PC-9 (cell line): ENCODE measurements around the gene LCN10. TPM values are rescaled to one million over a fixed set of nuclear protein-coding genes. Genes with fewer than 3 reads are reported as not detected.

ENCODE experiments used
- BruUV-seq: library from RNA; stranded (reverse); fragments of 400-500 nt; replicated peaks from 2 replicates; lab custom pipeline; 2021; lab: Mats Ljungman, UMichigan
- CTCF ChIA-PET: fragments of 300-600 bp; sonication (Branson Sonifier 250); formaldehyde crosslinking; loops from one replicate; lab custom pipeline; 2022; ENCODE audit warnings: antibody characterized with exemption; lab: Charles Lee
- POLR2A ChIA-PET: fragments of 300-600 bp; sonication (Branson Sonifier 250); formaldehyde crosslinking; loops from one replicate; lab custom pipeline; 2022; ENCODE audit warnings: antibody characterized with exemption; ENCODE audit not compliant: unreplicated experiment; lab: Charles Lee
- DNase-seq, 2 experiments: peaks; one replicate each; pipeline versions ENCODE4 v3.0.0 to v3.0.0-alpha.2; 2015 to 2022; ENCODE audit warnings: mixed read lengths in 1 of 2
- H2AFZ ChIP-seq: fragments of 200-600 bp; sonication (generic); 2 replicates; pipeline ENCODE4 v1.8.1; 2017; ENCODE audit warnings: antibody characterized with exemption
- H3F3A ChIP-seq: fragments of 200-600 bp; sonication (generic); 2 replicates; pipeline ENCODE4 v1.8.1; 2017; ENCODE audit warnings: antibody characterized with exemption, mild to moderate bottlenecking, low read depth; ENCODE audit not compliant: insufficient read depth
- H3K27ac ChIP-seq: fragments of 200-600 bp; sonication (generic); 2 replicates; pipeline ENCODE4 v1.6.1; 2016; ENCODE audit warnings: mixed run types
- H3K27me3 ChIP-seq: fragments of 200-600 bp; sonication (generic); 2 replicates; pipeline ENCODE4 v1.6.1; 2016; ENCODE audit warnings: low read depth, mixed run types; ENCODE audit not compliant: insufficient read depth
- H3K36me3 ChIP-seq: fragments of 200-600 bp; sonication (generic); 2 replicates; pipeline ENCODE4 v1.6.1; 2016; ENCODE audit warnings: low read depth, mixed run types
- H3K4me1 ChIP-seq: fragments of 200-600 bp; sonication (generic); replicated peaks from 2 replicates; pipeline ENCODE4 v1.6.1; 2016; ENCODE audit warnings: mixed run types; ENCODE audit not compliant: insufficient read depth
- H3K4me2 ChIP-seq: fragments of 200-600 bp; sonication (generic); 2 replicates; pipeline ENCODE4 v1.6.1; 2017; ENCODE audit warnings: mixed run types
- H3K4me3 ChIP-seq: fragments of 200-600 bp; sonication (generic); 2 replicates; pipeline ENCODE4 v1.6.1; 2016; ENCODE audit warnings: mixed run types
- H3K79me2 ChIP-seq: fragments of 200-600 bp; sonication (generic); 2 replicates; pipeline ENCODE4 v1.6.1; 2017; ENCODE audit warnings: low read depth, mixed run types
- H3K9me2 ChIP-seq: fragments of 200-600 bp; sonication (generic); 2 replicates; pipeline ENCODE4 v1.8.1; 2017; ENCODE audit warnings: mild to moderate bottlenecking; ENCODE audit not compliant: insufficient read depth
- H3K9me3 ChIP-seq: fragments of 200-600 bp; sonication (generic); 2 replicates; pipeline ENCODE4 v1.8.1; 2016; ENCODE audit warnings: low read depth; ENCODE audit not compliant: insufficient read depth
- H4K20me1 ChIP-seq: fragments of 200-600 bp; sonication (generic); 2 replicates; pipeline ENCODE4 v1.8.1; 2017; ENCODE audit not compliant: insufficient read depth
- CTCF ChIP-seq: fragments of 200-600 bp; sonication (generic); conservative IDR thresholded peaks from 2 replicates; pipeline ENCODE4 v1.6.1; 2017; ENCODE audit warnings: mixed run types, antibody characterized with exemption, mild to moderate bottlenecking, moderate library complexity
- EZH2 ChIP-seq: fragments of 200-600 bp; sonication (generic); IDR thresholded peaks from 2 replicates; pipeline ENCODE4 v1.8.0; 2017; ENCODE audit warnings: antibody characterized with exemption, low read depth
- intact Hi-C: fragments of 100-400 bp; cut with micrococcal nuclease; formaldehyde crosslinking; loops from one replicate; pipeline ENCODE4 v1.10.0; 2022; ENCODE audit not compliant: unreplicated experiment
- total RNA-seq: library from RNA; stranded (reverse); gene quantifications from 2 replicates; pipeline ENCODE4 v1.2.3, GENCODE V29; 2021

Gene LCN10
- total RNA-seq, 1 experiment from 2014 or later: 0.94 TPM

GRCh38 chr9:136721339-136722092 is 21.2 kb downstream of the LCN10 start:
- Histone ChIP-seq H2AFZ (no peak overlapping the region), H3K27ac (no peak overlapping the region), H3F3A (peaks cover 61% of the 10 kb centered on the region), H3K9me3 (no peaks in the 10 kb centered on the region), H3K36me3 (peaks cover 30% of the 10 kb centered on the region), H3K9me2 (no peaks in the 10 kb centered on the region), H3K79me2 (peaks cover 24% of the 10 kb centered on the region), H3K4me2 (no peak overlapping the region), H3K4me3 (no peak overlapping the region), H4K20me1 (peaks cover 63% of the 10 kb centered on the region), H3K4me1 (peaks cover 14% of the 10 kb centered on the region), H3K27me3 (no peaks in the 10 kb centered on the region)
- BruUV-seq: no TSS peak
- intact Hi-C loops: loop anchor here (10.0 kb wide), 1 partner anchor 47 kb away; no protein-coding TSS in a partner anchor
- ChIA-PET POLR2A (no interaction called here), CTCF (interaction anchor here (0.8 kb wide), 1 partner anchor 28 kb away, joined by 3 read pairs; no protein-coding TSS in a partner anchor)
- TF ChIP-seq CTCF (no peak), EZH2 (no peak)
- DNase-seq: no peak

GRCh38 chr9:136720898-136721338 is 21.8 kb downstream of the LCN10 start:
- ChIA-PET POLR2A (no interaction called here), CTCF (interaction anchor here (0.8 kb wide), 1 partner anchor 27 kb away, joined by 3 read pairs; no protein-coding TSS in a partner anchor)
- Histone ChIP-seq H3K27ac (no peak overlapping the region), H4K20me1 (peaks cover 57% of the 10 kb centered on the region), H3K79me2 (peaks cover 18% of the 10 kb centered on the region), H3K27me3 (no peaks in the 10 kb centered on the region), H3K4me3 (no peak overlapping the region), H3F3A (peaks cover 55% of the 10 kb centered on the region), H3K4me2 (no peak overlapping the region), H2AFZ (no peak overlapping the region), H3K4me1 (peaks cover 8% of the 10 kb centered on the region), H3K9me2 (no peaks in the 10 kb centered on the region), H3K9me3 (no peaks in the 10 kb centered on the region), H3K36me3 (peaks cover 24% of the 10 kb centered on the region)
- intact Hi-C loops: loop anchor here (10.0 kb wide), 1 partner anchor 46 kb away; no protein-coding TSS in a partner anchor
- no peak for TF ChIP-seq EZH2
- TF ChIP-seq CTCF: no peak
- BruUV-seq: no TSS peak
- no peak for DNase-seq

- no TSS peak for BruUV-seq
- no peaks in the 10 kb centered on the region for H3K9me3 ChIP-seq
- H3K79me2 ChIP-seq: peaks cover 13% of the 10 kb centered on the region
- H3K9me2 ChIP-seq: no peaks in the 10 kb centered on the region
- H3K4me2 ChIP-seq: no peak overlapping the region
- H3K4me1 ChIP-seq: peaks cover 2% of the 10 kb centered on the region
- POLR2A ChIA-PET: no interaction called here
- no peak for TF ChIP-seq EZH2
- TF ChIP-seq CTCF: no peak
- intact Hi-C loops: loop anchor here (10.0 kb wide), 1 partner anchor 46 kb away; no protein-coding TSS in a partner anchor
- peaks cover 53% of the 10 kb centered on the region for H3F3A ChIP-seq
- no peak overlapping the region for H3K27ac ChIP-seq
- H4K20me1 ChIP-seq: peaks cover 51% of the 10 kb centered on the region
- no peak for DNase-seq
- peaks cover 20% of the 10 kb centered on the region for H3K36me3 ChIP-seq
- H3K4me3 ChIP-seq: no peak overlapping the region
- no peak overlapping the region for H2AFZ ChIP-seq
- CTCF ChIA-PET: interaction anchor here (0.8 kb wide), 1 partner anchor 27 kb away, joined by 3 read pairs; no protein-coding TSS in a partner anchor
- no peaks in the 10 kb centered on the region for H3K27me3 ChIP-seq
Measured at GRCh38 chr9:136720251-136720897, 22.4 kb downstream of the LCN10 start.
